AG04450 (cell line): ENCODE measurements around the gene STOML1. TPM values are rescaled to one million over a fixed set of nuclear protein-coding genes. Genes with fewer than 3 reads are reported as not detected.

Experiments used
- CTCF ChIA-PET: fragments of 300-600, 350-600 bp; formaldehyde crosslinking; extraction: SDS; loops from one replicate; lab custom pipeline; 2022; ENCODE audit warnings: antibody characterized with exemption, inconsistent platforms; lab: Charles Lee
- POLR2A ChIA-PET: fragments of 350-600 bp; formaldehyde crosslinking; extraction: SDS; loops from one replicate; lab custom pipeline; 2021; ENCODE audit warnings: antibody characterized with exemption, inconsistent platforms; lab: Yijun Ruan, JAX
- DNase-seq: peaks from one replicate; pipeline ENCODE4 v3.0.0-alpha.2; 2011; ENCODE audit warnings: low read depth, low spot score
- H3K27ac ChIP-seq: one replicate; pipeline ENCODE4 v1.5.1; 2012; ENCODE audit warnings: low read depth, low read length, control low read depth
- H3K27me3 ChIP-seq: one replicate; pipeline ENCODE4 v1.6.0; 2012; ENCODE audit warnings: low read length; ENCODE audit not compliant: control insufficient read depth, insufficient read depth
- H3K4me3 ChIP-seq: 2 replicates; pipeline ENCODE4 v1.5.1; 2011; ENCODE audit warnings: mild to moderate bottlenecking, low read depth, low read length, control low read depth
- H3K9me3 ChIP-seq: 2 replicates; pipeline ENCODE4 v1.5.1; 2012; ENCODE audit warnings: low read length; ENCODE audit not compliant: control insufficient read depth, insufficient read depth
- polyA plus RNA-seq: library from polyadenylated mRNA; depleted of rRNA; stranded (reverse); fragments of >200 nt; gene quantifications from 2 replicates; pipeline ENCODE4 v1.2.3, GENCODE V29; 2011
- TF ChIP-seq, protein P1 (sequence below): IDR thresholded peaks from 2 replicates; pipeline ENCODE4 v1.5.1; 2011; ENCODE audit warnings: low read depth, low read length, control low read depth, inconsistent platforms

The STOML1 gene
- polyA plus RNA-seq, 1 experiment, result 7.3 TPM

DNA sequence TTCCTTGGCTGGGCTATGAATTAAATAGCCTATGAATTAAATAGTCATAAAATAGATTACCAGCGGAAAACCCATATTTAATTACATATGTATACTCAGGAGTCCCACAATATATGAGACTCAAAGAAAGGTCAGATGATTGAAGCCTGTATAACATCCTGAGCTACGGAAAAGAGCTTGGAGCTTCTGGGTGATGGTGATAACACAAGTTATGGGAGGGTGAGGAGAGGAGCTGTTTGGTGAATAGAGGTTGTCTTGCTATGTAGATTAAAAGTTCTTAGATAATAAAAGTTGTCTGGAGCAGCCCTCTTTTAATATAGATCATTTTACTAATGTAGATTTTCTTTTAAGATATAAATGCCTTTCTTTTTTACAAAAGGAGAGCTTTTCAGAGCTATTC lies 4.2 kb upstream of the STOML1 start:
- H3K4me3 ChIP-seq, result peak overlapping the region; percentile 93
- ChIA-PET CTCF (interaction anchor here (0.9 to 1.5 kb wide), 5 partner anchors 10 to 57 kb away, joined by 3 to 10 read pairs (median 6); no protein-coding TSS in a partner anchor), POLR2A (no interaction called here)
- TF ChIP-seq, protein P1, sequence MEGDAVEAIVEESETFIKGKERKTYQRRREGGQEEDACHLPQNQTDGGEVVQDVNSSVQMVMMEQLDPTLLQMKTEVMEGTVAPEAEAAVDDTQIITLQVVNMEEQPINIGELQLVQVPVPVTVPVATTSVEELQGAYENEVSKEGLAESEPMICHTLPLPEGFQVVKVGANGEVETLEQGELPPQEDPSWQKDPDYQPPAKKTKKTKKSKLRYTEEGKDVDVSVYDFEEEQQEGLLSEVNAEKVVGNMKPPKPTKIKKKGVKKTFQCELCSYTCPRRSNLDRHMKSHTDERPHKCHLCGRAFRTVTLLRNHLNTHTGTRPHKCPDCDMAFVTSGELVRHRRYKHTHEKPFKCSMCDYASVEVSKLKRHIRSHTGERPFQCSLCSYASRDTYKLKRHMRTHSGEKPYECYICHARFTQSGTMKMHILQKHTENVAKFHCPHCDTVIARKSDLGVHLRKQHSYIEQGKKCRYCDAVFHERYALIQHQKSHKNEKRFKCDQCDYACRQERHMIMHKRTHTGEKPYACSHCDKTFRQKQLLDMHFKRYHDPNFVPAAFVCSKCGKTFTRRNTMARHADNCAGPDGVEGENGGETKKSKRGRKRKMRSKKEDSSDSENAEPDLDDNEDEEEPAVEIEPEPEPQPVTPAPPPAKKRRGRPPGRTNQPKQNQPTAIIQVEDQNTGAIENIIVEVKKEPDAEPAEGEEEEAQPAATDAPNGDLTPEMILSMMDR, result no peak
- no peak overlapping the region for H3K27ac ChIP-seq
- H3K27me3 ChIP-seq, result no peaks in the 10 kb centered on the region
- DNase-seq, result no peak
- no peaks in the 10 kb centered on the region; the same call in 1 of the 2 replicates for H3K9me3 ChIP-seq

- CTCF ChIA-PET, result interaction anchor here (0.5 to 2.4 kb wide), 6 partner anchors 15 to 58 kb away, joined by 3 to 19 read pairs (median 4); no protein-coding TSS in a partner anchor
- TF ChIP-seq, protein P1, result no peak
- POLR2A ChIA-PET, result interaction anchor here (0.9 to 1.9 kb wide), 7 partner anchors 10 to 56 kb away, joined by 3 to 8 read pairs (median 4); no protein-coding TSS in a partner anchor
- H3K9me3 ChIP-seq, result no peaks in the 10 kb centered on the region; the same call in 1 of the 2 replicates
- H3K27me3 ChIP-seq, result no peaks in the 10 kb centered on the region
- H3K27ac ChIP-seq, result peak overlapping the region; percentile 47
- peak overlapping the region; percentile 93 for H3K4me3 ChIP-seq
- no peak for DNase-seq
Measured at GRCh38 chr15:73994912-73995622, 3.0 kb upstream of the STOML1 start.

DNA sequence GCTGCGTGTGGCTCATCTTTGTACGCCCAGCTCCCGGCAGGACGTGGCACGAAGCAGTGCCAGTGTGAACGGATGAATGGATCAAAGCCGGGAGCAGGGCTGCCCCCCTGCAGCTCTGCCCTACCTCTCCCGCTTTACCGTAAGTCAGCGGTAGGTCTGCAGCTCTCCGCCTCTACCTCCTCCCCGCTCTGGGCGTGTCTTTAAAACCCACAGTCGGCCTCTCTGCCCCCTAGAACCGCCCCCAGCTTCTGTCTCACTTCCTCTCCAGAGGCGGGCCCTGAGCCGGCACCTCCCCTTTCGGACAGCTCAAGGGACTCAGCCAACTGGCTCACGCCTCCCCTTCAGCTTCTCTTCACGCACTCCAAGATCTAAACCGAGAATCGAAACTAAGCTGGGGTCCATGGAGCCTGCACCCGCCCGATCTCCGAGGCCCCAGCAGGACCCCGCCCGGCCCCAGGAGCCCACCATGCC lies 2.4 kb upstream of the STOML1 start, which contains the start of gene PML:
Gene PML (plus strand): TSS at position 304 of the 471 bp plus-strand sequence. CDS start 97 bp downstream, at position 401.
- no peaks in the 10 kb centered on the region; the same call in 1 of the 2 replicates for H3K9me3 ChIP-seq
- ChIA-PET POLR2A (interaction anchor here (0.7 to 1.9 kb wide), 8 partner anchors 9 to 57 kb away, joined by 3 to 8 read pairs (median 4); no protein-coding TSS in a partner anchor), CTCF (interaction anchor here (0.8 to 2.5 kb wide), 11 partner anchors 9 to 326 kb away, joined by 3 to 19 read pairs (median 4); no protein-coding TSS in a partner anchor)

DNA sequence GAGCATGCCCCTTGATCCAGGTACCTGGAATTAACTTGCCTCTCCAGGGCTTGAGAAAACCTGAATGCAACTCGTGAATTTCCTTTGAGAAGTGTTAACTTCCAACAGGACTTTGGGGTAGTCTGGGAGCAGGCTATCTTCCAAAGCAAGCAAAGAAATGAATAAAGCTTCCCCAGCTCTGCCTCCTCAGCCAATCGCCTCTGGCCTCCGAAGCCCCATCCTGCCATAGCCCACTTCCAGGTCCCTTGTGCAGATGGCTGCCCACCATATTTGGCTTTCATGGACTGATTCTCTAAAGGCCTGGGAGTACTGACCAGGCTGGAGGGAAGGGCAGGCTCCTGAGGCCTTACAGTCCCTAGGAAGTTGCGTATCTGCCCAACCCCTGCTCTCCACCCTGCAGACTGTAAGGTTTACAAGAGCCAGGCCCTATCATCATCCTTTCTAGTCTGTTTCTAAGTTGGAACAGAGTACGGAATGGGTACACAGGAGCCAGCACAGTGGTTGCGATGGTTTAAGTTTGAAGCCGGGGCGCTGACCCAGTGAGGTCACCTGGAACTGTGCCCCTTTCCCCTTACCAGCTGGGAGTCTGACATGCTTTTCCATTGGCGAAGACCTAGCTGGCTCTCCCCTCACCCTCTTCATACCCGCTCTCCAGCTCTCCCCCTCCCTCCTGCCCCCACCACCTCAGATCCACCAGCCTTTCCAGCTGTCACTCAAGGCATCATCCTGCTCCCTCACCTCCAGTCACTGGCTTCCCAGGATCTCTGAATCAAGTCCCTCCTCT lies 1.3 kb upstream of the STOML1 start:
- peak overlapping the region; percentile 93; the same call in 1 of the 2 replicates for H3K4me3 ChIP-seq
- TF ChIP-seq, protein P1, result no peak
- H3K9me3 ChIP-seq, result no peaks in the 10 kb centered on the region; the same call in 1 of the 2 replicates
- no peaks in the 10 kb centered on the region for H3K27me3 ChIP-seq
- H3K27ac ChIP-seq, result no peak overlapping the region
- DNase-seq, result no peak
- ChIA-PET CTCF (interaction anchor here (0.8 to 2.5 kb wide), 20 partner anchors 7 to 60 kb away, joined by 3 to 19 read pairs (median 5); no protein-coding TSS in a partner anchor), POLR2A (interaction anchor here (1.3 to 1.9 kb wide), 3 partner anchors 10 to 20 kb away, joined by 4 to 8 read pairs (median 7); no protein-coding TSS in a partner anchor)

More for the DNA sequence above, 2.4 kb upstream of the STOML1 start, which contains the start of gene PML:
- H3K27ac ChIP-seq, result peak within 1 kb of the TSS; percentile 47
- no peaks in the 10 kb centered on the region for H3K27me3 ChIP-seq
- TF ChIP-seq, protein P1, result no peak
- peak; percentile 85 for DNase-seq
- H3K4me3 ChIP-seq, result peak within 1 kb of the TSS; percentile 93
